NCI-H2107 (cell line): ENCODE data around the gene HOXA11.

Experiments
- DNase-seq: peaks from one replicate; lab custom pipeline; 2025; lab: John Stamatoyannopoulos, UW

Gene HOXA11

GRCh38 chr7:27180431-27181420 lies 4.3 kb downstream of the HOXA11 start:
- DNase-seq = no peak

GRCh38 chr7:27179503-27180430 lies 5.3 kb downstream of the HOXA11 start:
- DNase-seq = no peak

GRCh38 chr7:27179030-27179429 lies 6.0 kb downstream of the HOXA11 start:
- no peak for DNase-seq

- DNase-seq = no peak
These were observed 6.7 kb downstream of the HOXA11 start for GRCh38 chr7:27178366-27178765.

- no peak for DNase-seq
These were observed 7.2 kb downstream of the HOXA11 start for GRCh38 chr7:27177795-27178320.

- no peak for DNase-seq
These were observed 7.9 kb downstream of the HOXA11 start for GRCh38 chr7:27176962-27177794.

- no peak for DNase-seq
These were observed 8.5 kb downstream of the HOXA11 start for GRCh38 chr7:27176524-27176845.

- DNase-seq = no peak
These were observed 9.2 kb downstream of the HOXA11 start for GRCh38 chr7:27175626-27176523.

- no peak for DNase-seq
These were observed 10.0 kb downstream of the HOXA11 start for GRCh38 chr7:27174874-27175625.

- DNase-seq = no peak
These were observed 10.8 kb downstream of the HOXA11 start, which contains the start of gene HOXA10 for GRCh38 chr7:27173956-27174873. TSS of gene HOXA10 (minus strand) at chr7:27174320. CDS start at chr7:27174306, 14 bp downstream.

GRCh38 chr7:27173511-27173955 lies 11.5 kb downstream of the HOXA11 start:
- DNase-seq = no peak

GRCh38 chr7:27172823-27173510 lies 12.1 kb downstream of the HOXA11 start:
- no peak for DNase-seq

GRCh38 chr7:27172315-27172774 lies 12.7 kb downstream of the HOXA11 start:
- no peak for DNase-seq

GRCh38 chr7:27171637-27172314 lies 13.3 kb downstream of the HOXA11 start:
- no peak for DNase-seq

GRCh38 chr7:27171325-27171636 lies 13.8 kb downstream of the HOXA11 start:
- DNase-seq = no peak

GRCh38 chr7:27170426-27171324 lies 14.4 kb downstream of the HOXA11 start:
- DNase-seq = no peak
